PC-3 (cell line): ENCODE results near the gene GNG4.

Experiments
- CTCF ChIP-seq: fragments of 300-600 bp; sonication (generic); conservative IDR thresholded peaks from 2 replicates; pipeline ENCODE4 v1.5.1; 2017; ENCODE audit warnings: antibody characterized with exemption, low read depth, mild to moderate bottlenecking, low read length
- EZH2phosphoT487 ChIP-seq: fragments of 300-600 bp; sonication (generic); IDR thresholded peaks from 2 replicates; pipeline ENCODE4 v1.6.1; 2018; ENCODE audit warnings: mild to moderate bottlenecking, antibody characterized with exemption, low read length, borderline replicate concordance

DNA sequence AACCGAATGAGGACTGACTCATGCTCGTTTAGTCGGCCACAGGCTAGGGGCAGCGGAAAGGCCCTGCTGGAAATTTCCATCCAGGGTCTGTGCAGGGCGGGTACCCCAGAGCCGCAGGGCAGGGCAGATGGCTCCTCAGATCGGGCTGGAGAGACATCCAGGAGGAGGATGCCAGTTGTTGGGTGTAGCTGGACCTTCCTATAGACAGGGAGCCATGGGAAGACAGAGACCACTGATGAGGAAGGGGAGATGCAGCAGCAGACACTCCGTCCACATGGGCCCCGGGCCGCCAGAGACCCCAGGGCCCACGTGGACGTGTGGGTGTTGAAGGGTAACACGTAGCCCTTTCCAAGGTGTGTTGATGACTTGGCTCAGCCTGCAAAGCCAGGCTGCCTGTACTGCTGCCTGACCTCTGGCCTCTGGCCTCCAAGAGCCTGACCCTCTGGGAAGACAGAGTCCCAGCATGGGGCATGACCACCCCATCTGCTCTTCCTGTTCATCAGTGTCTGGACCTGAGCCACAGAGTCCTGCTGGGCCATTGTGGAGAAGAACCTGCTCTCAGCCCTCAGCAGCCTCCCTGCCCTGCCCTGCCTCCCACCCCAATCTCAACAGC, 4.8 kb downstream of the GNG4 start:
- TF ChIP-seq CTCF (no peak), EZH2phosphoT487 (no peak)
